ENCODE results near the gene RYR1.

The RYR1 gene

DNA sequence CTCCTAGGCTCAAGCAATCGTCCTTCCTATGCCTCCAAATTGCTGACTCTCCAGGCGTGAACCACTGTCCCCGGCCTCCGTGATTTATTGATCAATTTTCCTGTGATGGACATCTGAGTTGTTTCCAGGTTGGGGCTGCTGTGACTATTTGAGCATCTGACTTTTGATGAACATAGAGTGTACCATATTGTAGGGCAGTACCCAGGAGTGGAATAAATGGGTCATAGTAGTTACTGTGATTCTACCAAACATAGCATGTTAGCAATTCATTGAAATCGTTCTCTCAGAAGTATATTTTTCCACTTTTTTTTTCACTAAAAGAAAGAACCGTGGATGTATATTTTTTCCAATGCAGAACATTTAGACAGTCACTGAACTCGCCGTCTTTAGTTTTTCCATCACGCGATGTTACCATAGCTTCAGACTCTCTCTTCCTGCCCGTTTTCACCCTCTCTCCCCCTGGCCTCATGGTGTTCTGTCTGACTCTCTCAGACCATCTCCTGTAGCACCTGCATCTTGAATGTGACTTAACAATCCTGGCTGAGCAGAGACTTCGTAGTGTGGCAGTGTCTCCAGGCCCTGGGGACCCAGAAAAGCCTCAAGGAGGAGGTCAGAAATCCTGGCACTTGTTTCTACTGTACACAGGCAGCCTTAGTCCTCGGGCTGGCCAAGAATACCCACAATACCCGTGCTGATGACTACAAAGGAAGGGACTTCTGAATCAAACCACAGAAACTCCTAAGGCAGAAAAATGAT is 4.3 kb upstream of the RYR1 start:
- DNase-seq: no peak

DNA sequence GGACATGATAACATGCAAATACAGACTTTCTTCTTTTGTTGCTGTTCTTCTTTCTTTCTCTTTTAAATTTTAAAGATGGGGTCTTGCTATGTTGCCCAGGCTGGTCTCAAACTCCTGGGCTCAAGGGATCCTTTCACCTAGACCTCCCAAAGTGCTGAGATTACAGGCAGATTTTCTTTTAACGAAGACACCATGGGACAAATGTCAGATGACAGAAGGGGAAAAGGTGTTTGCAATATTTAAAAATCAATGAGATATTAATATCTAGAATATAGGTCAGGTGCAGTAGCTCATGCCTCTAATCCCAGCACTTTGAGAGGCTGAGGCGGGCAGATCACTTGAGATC is 3.7 kb upstream of the RYR1 start:
- no peak for DNase-seq

DNA sequence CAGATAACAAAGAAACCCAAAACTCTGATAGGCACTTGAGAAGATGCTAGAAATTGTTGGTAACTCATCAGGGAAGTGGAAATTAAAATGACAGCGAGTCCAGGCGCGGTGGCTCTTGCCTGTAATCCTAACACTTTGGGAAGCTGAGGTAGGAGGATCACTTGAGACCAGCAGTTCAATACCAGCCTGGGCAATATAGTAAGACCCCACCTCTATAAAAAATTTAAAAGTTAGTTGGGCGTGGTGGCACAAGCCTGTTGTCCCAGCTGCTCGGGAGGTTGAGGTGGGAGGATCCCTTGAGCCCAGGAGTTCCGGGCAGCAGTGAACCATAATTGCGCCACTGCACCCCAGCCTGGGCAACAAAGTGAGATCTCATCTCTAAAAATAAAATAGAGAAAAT is 2.6 kb upstream of the RYR1 start:
- DNase-seq: no peak

DNA sequence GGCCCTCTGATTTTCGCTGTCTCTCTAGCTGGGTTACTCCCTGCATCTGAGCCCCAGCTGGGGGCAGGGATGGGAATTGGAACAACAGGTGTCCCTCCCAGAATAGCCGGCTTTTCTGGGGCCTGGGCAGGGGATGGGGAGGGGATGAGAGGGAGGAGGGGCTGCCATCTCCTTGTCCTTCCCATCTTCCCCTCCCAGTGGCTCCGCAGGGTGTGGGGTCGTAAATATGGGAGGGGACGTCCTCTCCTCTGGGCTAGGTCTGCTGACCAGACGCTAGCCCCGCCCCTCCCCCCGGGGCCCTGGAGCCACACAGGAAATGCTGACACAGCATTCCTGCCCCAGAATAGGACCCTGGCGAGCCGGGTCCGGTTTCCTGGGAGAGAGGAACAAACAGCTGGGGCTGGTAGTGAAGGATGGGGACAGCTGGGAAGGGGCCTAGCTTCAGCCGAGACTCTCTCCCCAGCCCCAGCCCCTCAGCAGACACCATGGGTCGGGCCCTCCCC is 1.1 kb downstream of the RYR1 start:
- no peak for DNase-seq

DNA sequence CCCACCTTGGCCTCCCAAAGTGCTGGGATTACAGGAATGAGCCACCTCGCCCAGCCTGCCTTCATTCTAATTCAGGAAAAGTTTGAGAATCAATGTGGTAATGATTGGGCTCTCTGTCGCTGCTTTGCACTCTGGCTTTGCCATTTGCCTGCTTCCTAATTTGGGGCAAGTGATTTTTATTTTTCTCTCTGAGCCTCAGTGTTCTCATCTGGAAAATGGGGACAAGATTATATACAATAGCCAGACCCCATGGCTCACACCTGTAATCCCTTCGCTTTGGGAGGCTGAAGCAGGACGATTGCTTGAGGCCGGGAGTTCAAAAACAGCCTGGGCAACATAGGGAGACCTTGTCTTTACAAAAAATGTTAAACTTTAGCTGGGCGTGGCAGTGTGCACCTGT is 3.8 kb downstream of the RYR1 start:
- DNase-seq: no peak

DNA sequence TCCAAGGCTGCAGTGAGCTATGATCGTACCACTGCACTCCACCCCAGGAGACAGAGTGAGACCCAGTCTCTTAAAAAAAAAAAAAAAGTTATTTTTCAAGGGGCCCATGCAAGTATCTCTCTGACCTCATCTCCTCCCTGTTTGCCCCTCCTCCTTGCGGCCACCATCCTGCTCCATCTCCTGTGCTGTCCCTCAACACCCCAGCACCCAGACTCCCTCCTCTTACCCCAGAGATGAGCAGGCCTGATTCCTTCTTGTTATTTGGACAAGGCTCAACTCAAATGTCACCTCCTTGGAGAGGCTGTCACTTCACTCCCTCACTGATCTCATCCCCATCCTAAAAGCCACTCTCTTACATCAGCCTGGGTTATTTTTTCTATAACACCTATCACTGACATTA is 4.4 kb downstream of the RYR1 start:
- no peak for DNase-seq

DNA sequence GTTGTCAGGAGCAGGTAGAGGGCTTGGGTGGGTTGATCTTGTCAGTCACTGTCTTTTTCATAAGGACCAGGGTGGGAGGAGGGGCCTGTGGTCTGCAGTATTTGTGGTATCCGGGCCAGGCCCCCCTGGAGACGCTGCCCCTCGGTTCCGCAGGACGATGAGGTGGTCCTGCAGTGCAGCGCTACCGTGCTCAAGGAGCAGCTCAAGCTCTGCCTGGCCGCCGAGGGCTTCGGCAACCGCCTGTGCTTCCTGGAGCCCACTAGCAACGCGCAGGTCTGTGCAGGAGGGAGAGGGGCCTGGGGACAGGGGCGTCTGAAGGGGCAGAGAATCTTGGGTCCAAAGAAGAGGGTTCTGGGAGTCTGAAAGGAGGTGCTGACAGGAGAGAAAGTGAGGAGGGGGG is 7.1 kb downstream of the RYR1 start:
- DNase-seq: no peak

DNA sequence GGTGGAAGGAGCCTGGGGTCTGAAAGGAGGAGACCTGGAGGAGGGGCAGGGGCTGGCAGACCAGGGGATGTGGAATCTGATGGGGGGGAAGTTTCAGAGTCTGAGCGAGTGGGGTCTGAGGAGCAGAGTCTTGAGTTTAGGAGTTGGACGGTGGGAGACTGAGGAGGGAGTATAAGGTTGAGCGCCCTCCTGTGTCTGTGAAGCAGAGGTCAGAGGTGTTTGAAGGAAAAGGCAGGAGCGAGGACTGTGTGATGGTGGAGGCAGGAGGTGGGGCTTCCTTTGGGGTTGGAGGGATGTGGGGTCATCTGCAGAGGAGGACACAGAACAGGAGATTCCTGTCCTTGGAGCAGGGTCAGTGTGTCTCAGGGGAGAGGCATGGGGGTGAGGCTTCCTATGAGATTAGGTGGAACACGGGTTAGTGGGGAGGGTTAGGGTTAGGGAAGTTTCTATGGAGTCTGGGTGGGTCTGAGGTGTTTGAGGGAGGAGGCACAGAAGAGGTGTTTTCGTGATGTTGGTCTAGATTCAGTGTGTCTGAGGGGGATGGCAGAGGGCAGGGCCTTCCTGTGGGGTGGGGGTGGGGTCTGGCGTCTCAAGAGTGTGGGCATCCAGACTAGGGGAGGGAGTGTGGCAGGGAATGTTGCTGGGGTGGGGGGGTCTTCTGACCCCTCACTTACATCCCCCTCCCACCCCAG is 8.3 kb downstream of the RYR1 start:
- DNase-seq: no peak

DNA sequence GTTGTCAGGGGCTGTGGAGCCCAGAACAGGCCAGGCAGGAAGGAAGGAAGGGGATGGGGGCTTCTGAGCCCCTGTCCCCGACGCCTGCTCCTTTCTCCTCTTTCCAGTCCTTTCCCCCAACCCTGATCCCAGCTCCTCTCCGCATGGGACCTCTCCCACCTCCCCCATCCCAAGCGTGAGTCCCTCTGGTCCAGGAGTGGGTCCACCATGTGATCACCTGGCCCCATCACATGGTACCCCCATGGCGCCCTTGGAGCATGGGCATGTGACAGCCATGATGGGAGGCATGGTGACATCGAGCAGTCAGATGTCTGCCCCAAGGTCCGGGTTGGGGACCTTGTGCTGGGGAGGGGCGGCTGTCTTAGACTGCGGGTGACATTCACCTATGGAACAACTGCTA is 9.2 kb downstream of the RYR1 start:
- DNase-seq: no peak

DNA sequence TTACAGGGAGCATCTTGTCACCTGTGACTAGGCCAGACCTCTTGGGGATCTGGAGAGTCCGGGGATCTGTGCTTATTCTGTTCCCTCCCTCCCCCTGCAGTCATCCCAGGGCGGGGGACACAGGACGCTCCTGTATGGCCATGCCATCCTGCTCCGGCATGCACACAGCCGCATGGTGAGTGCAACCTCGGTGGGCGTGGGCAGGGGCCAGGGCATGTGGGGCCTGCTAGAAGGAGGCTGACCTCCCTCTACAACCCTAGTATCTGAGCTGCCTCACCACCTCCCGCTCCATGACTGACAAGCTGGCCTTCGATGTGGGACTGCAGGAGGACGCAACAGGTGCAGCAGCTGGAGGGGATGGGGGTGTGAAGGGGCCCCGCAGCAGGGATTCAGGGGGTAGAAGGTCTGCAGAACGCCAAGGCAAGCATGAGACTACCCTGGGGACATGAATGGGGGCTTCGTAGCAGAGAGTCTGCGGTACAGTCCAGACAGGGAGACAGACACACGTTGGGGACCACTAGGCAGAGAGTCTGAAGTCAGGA is 10.0 kb downstream of the RYR1 start:
- no peak for DNase-seq

DNA sequence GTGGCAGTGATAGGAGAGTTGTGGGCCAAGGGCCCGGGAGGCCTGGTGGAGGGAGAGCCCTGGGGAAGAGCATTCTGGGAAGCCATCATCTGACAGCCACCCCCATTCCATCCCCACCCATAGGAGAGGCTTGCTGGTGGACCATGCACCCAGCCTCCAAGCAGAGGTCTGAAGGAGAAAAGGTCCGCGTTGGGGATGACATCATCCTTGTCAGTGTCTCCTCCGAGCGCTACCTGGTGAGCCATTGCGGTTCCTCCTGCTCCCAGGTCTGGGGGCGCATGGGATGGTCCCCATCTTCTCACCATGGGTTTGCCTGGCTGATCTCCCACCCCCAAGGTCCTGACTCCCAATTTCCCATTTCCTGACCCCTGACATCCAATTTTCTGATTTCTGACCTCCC is 10.5 kb downstream of the RYR1 start:
- no peak for DNase-seq

DNA sequence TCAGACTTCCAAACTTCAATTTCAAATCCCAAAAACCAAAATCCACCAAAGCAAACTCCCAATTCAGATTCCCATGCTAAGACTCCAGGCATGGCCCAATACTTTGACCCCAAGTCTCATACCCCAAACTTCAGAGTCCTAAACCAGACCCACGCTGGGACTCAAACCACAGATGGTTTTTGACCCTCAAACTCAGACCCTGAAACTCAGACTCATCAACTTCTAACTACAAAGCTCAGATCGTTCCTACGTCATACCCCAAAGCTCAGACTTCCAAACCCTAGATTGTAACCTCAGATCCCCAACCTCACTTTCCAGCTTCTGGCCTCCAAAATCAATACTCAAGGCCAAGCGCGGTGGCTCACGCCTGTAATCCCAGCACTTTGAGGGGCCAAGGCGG is 11.9 kb downstream of the RYR1 start:
- DNase-seq: no peak

DNA sequence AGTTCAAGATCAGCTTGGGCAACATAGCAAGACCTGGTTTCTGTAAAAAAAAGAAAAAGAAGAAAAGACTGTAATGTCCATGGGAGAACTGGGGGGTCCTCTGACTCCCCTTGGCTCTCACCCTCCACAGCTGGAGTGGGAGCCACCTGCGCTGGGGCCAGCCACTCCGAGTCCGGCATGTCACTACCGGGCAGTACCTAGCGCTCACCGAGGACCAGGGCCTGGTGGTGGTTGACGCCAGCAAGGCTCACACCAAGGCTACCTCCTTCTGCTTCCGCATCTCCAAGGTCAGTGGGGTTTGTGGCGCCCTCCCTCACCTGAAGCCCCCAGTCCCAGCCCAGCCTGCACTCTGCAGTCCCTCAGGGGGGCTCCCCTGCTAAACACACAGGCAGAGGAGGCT is 14.7 kb downstream of the RYR1 start:
- no peak for DNase-seq

DNA sequence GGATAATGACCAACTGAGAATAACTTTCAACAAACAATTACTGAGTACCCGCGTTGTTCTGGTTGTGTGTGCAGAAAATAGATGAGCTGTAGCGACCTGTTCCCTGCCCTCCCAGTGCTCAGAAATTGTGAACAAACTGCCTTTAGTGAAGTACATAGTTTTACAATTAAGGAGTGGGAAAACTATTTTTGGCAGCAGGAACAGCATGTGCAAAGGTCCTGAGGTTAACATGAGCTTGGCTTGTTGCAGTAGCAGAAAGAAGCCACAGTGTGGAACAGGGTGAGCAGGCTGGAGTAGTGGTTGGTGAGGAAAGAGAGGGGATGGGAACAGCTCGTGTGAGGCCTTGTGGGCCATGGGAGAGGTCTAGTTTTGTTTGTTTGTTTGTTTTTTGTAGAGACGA is 16.0 kb downstream of the RYR1 start:
- DNase-seq: no peak

DNA sequence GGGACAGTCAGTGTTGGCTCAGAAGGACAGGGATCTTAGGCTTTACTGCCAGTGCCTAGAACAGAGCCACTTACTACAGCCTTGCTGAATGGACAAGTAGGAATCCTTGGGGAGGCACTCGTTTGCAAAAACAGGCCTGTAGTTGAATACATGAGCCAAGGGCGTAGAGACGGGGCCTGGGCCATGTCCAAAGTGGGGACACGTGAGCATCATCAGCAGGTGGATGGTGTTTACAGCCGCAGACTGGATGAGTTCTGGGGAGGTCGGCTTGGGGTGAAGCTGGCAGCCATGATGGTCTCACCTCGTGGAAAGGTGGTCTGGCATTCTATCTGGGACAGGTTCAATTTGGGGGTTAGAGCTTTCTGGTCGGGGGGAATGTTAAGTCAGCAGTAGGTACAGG is 17.5 kb downstream of the RYR1 start:
- no peak for DNase-seq

DNA sequence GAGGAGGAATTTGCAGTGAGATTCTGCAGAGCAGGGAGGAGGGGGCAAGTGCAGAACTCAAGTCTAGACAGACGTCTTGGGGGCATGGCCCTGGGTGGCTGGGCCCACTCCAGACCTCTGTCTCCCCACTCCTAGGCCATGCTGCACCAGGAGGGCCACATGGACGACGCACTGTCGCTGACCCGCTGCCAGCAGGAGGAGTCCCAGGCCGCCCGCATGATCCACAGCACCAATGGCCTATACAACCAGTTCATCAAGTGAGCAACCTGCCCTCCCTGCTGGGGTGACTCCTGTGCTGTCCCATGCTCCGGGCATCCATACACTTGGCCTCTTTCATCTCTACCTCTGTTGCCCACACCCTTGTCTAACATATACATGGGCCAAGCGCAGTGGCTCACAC is 18.1 kb downstream of the RYR1 start:
- DNase-seq: no peak

DNA sequence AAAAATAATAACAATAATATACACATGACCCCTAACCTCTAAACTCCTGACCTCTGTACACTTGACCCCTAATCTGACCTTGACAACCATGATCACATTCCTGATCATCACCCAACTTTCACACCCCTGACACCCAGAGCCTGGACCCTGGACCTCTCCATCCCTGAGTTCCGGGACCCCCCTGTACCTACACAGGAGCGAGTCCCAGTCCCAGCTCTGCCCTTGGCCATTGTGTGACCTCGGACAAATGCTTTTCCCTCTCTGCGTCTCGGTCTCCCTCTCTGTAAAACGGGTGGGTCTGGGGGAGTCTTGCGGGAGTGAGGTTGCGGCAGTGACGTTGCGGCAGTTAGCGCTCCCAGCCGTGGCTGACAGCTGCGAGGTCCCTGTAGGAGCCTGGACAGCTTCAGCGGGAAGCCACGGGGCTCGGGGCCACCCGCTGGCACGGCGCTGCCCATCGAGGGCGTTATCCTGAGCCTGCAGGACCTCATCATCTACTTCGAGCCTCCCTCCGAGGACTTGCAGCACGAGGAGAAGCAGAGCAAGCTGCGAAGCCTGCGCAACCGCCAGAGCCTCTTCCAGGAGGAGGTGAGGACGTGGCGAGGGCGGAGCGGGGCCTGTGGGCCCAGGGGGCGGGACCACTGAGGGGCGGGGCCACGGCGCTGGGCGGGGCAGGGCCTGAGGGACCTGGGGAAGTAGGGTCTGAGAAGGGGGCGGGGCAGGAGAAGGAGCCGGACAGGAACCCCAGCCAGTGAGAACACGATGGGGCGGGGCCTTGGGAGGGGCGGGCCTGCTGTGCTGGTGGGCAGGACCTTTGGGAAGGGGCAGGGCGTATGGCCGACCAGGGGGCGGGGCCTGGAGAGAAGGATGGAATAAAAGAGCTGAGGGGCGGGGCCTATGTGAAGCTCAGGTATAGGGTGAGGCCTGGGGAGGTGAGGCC is 19.2 kb downstream of the RYR1 start:
- DNase-seq: no peak

DNA sequence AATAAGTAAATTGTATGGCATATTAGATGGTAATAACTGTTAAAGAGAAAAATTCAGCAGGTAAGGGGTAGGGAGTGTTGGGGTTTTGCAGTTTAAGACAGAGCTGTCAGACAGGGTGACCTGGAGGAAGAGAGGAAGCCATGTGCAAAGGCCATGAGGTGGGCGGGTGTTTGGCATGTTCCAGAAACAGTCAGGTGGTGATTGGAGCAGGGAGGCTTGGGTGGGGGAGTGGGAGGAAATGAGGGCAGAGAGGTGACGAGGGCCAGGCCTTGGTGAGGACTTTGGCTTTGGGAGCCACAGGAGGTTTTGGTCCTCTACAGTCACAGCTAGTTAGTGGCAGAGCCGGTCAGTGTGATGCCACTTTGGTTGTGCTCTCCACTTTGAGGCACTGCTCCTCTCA is 20.1 kb downstream of the RYR1 start:
- no peak for DNase-seq

DNA sequence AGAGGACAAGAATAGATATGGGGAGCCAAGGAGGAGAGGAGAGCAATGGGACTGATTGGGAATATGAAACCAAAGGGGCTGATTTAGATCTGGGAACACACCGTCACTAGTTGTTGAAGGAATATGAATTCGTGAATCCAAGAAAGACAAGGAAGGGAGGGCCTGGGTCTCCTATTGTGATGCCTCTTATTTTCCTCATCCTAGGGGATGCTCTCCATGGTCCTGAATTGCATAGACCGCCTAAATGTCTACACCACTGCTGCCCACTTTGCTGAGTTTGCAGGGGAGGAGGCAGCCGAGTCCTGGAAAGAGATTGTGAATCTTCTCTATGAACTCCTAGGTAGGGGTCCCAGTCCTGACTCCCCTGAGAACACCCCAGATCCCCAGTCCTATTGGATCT is 21.5 kb downstream of the RYR1 start:
- peak; percentile 7 for DNase-seq

DNA sequence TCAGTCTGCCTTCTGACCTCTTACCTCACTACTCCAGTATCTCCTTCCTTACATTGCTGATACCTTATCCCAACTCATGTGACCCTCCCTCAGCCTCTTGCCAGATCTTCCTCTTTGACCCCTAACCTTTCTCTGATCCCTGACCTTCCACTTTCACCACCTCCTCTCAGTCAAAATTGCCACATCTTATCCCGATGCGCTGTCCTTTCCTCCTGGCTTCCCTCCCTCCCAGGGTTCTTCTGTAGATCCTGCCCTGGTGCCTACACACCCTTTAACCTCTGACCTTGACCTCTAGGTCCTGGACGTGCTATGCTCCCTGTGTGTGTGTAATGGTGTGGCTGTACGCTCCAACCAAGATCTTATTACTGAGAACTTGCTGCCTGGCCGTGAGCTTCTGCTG is 23.7 kb downstream of the RYR1 start:
- DNase-seq: no peak

DNA sequence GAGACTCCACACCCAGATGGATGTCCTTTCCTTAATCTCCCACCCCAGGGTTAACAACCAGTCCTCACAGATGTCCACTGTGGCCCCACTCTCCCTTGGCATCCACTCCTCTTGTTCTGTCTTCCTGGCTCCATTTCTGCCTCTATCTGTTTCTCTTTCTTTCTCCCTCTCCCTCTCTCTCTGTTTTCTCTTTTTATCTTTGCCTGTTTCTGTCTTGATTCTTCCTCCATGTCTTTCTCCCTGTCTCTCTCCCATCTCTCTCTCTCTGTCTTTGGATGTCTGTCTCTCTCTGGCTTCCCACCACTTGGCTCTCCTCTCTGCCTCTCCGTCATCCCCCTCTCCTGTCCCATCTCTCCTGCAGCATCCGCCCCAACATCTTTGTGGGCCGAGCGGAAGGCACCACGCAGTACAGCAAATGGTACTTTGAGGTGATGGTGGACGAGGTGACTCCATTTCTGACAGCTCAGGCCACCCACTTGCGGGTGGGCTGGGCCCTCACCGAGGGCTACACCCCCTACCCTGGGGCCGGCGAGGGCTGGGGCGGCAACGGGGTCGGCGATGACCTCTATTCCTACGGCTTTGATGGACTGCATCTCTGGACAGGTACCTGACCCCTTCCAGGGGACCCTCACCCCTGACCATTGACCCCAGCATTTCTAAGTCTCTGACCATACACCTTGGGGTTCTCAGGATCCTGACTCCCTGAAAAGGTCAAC is 24.4 kb downstream of the RYR1 start:
- DNase-seq: no peak

DNA sequence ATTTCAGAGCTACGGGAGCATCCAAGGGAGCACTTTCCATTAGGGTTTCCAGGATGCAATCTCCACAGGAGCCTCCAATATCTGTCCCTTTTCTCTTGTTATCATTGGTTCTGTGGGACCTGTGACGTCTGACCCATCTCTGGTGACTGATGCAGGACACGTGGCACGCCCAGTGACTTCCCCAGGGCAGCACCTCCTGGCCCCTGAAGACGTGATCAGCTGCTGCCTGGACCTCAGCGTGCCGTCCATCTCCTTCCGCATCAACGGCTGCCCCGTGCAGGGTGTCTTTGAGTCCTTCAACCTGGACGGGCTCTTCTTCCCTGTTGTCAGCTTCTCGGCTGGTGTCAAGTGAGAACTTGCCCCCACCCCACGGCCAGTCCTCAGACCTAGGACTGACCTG is 25.5 kb downstream of the RYR1 start:
- no peak for DNase-seq

DNA sequence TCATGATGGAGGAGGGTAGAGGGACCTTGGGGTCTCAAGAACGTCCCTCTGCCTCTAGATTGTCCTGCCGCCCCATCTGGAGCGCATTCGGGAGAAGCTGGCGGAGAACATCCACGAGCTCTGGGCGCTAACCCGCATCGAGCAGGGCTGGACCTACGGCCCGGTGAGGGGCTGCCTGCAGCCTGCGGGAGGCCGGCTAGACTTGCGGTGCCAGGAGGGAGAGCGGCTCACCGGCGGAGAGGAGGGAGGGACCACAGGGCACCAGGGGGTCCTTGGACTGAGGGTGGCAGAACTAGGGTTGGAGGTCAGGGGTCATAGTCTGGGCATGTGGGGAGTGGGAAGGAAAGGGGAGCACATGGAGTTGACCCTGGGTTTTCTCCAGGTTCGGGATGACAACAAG is 29.9 kb downstream of the RYR1 start:
- DNase-seq: no peak

All from fibroblast of upper back skin (primary cell).